ENCODE data around the gene PTPRU.
A peak's percentile ranks its signal among the peaks of the same experiment; 100 is the strongest.

The PTPRU gene

DNA sequence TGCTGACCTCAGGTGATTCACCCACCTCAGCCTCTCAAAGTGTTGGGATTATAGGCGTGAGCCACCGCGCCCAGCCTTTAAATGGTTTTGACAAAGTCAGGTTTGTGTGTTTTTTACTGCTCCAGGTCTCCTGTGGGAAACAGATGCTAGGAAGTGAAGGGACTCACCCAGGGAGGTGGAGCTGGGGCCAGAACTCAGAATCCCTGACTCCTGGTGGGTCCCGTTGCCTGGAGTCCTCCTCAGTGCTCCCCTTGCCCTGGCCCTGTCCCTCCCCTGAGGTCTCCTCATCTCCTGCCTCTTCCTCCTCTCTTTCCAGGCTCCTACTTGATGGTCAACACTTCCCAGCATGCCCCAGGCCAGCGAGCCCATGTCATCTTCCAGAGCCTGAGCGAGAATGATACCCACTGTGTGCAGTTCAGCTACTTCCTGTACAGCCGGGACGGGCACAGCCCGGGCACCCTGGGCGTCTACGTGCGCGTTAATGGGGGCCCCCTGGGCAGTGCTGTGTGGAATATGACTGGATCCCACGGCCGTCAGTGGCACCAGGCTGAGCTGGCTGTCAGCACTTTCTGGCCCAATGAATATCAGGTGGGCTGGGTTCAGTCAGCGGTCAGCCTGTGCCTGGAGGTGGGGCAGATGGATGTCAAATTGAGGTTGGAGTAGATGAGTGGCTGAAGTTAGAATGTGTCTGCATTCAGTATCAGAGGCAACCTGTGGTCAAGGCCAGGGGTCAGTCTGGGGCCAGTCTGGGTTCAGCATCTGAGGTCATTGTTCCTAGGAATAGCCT is 22.1 kb downstream of the PTPRU start:
- Histone ChIP-seq H3K4me3 (ENCODE audit: low read depth in 1 of 2, low read length in 2 of 2) (no peak overlapping the region), H3K27ac (ENCODE audit: low read depth, low read length) (no peak overlapping the region), H3K27me3 (ENCODE audit: control insufficient read depth in 1 of 2, insufficient read depth in 2 of 2, low read length in 2 of 2) (peaks cover 9 to 19% of the 10 kb centered on the region in 2 donors), H3K9me3 (ENCODE audit: low read length) (no peaks in the 10 kb centered on the region), H3K4me1 (ENCODE audit: insufficient read depth, low read length) (peaks cover 3% of the 10 kb centered on the region), H3K9ac (ENCODE audit: low read length) (no peak overlapping the region), H3K36me3 (ENCODE audit: insufficient read depth, low read length) (no peaks in the 10 kb centered on the region)

DNA sequence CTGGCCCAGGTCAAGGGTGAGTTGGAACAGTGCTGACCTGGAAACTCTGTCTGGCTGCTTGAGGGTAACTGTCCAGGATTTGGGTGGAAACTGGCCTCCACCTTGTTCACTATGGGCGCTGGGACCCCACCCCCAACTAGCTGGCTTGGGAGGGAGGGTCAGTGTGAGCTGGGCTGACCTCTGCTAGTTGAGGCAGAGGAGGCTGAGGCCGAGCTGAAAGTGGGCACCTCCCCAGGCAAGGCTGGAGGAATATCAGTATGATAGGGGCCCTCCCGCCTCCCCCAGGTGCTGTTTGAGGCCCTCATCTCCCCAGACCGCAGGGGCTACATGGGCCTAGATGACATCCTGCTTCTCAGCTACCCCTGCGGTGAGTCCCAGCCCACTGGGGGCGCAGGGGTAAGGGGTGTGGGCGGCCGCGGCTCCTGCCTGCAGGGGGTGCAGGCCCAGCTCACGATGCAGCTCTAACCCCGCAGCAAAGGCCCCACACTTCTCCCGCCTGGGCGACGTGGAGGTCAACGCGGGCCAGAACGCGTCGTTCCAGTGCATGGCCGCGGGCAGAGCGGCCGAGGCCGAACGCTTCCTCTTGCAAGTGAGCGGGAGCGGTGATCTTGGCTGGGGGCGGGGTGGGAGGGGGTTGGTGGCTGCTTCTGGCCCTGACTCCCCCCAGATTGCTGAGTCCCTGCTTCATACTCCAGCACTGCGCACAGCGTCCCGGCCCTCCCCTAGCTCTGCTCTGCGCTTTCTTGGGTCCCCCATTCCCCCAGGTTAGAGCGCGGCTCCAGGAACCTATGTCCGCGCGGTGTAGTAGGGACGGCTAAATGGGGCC is 22.9 kb downstream of the PTPRU start:
- peaks cover 3% of the 10 kb centered on the region for H3K4me1 ChIP-seq (ENCODE audit: insufficient read depth, low read length)
- H3K27ac ChIP-seq (ENCODE audit: low read depth, low read length): no peak overlapping the region
- H3K9ac ChIP-seq (ENCODE audit: low read length): no peak overlapping the region

DNA sequence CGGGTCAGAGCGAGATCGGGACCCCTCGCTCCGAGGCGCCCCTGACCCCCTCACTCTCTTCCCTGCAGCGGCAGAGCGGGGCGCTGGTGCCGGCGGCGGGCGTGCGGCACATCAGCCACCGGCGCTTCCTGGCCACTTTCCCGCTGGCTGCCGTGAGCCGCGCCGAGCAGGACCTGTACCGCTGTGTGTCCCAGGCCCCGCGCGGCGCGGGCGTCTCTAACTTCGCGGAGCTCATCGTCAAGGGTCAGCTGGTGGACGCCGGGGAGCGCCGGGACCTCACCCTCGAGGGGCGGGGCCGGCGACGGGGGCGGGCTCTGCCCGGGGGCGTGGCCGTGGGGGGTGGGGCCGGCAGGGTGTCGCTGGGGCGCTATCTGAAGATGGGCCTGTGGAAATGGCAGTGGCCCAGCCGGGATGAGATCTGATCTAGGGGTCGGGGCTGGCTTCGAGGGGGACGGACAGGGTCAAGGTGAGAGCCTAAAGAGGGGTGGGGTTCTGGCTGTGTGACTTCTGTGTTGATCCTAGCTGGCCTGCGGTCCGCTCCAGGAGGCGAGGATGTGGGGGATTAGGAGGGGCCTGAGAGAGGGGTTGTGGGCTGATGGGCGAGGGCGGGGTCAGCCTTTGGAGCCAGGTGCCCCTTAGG is 23.6 kb downstream of the PTPRU start:
- Histone ChIP-seq H3K4me3 (ENCODE audit: low read depth in 1 of 2, low read length in 2 of 2) (peak overlapping the region; percentile 32 to 57), H3K9ac (ENCODE audit: low read length) (no peak overlapping the region)

More for the DNA sequence above, 22.9 kb downstream of the PTPRU start:
- no peaks in the 10 kb centered on the region for H3K36me3 ChIP-seq (ENCODE audit: insufficient read depth, low read length)
- no peaks in the 10 kb centered on the region for H3K9me3 ChIP-seq (ENCODE audit: low read length)
- H3K4me3 ChIP-seq (ENCODE audit: low read depth in 1 of 2, low read length in 2 of 2): peak overlapping the region in 1 of 2 donors; percentile 57
- peaks cover 9 to 19% of the 10 kb centered on the region in 2 donors for H3K27me3 ChIP-seq (ENCODE audit: control insufficient read depth in 1 of 2, insufficient read depth in 2 of 2, low read length in 2 of 2)

DNA sequence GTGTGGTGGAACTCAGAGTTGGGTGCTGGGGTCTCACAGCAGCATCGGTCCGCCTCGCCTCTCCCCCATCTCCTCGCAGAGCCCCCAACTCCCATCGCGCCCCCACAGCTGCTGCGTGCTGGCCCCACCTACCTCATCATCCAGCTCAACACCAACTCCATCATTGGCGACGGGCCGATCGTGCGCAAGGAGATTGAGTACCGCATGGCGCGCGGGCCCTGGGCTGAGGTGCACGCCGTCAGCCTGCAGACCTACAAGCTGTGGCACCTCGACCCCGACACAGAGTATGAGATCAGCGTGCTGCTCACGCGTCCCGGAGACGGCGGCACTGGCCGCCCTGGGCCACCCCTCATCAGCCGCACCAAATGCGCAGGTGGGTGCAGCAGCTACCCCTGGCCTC is 24.2 kb downstream of the PTPRU start:
- Histone ChIP-seq H3K27me3 (ENCODE audit: control insufficient read depth in 1 of 2, insufficient read depth in 2 of 2, low read length in 2 of 2) (peaks cover 9 to 19% of the 10 kb centered on the region in 2 donors), H3K9me3 (ENCODE audit: low read length) (no peaks in the 10 kb centered on the region), H3K9ac (ENCODE audit: low read length) (no peak overlapping the region), H3K36me3 (ENCODE audit: insufficient read depth, low read length) (no peaks in the 10 kb centered on the region), H3K27ac (ENCODE audit: low read depth, low read length) (no peak overlapping the region), H3K4me1 (ENCODE audit: insufficient read depth, low read length) (peaks cover 3% of the 10 kb centered on the region), H3K4me3 (ENCODE audit: low read depth in 1 of 2, low read length in 2 of 2) (peak overlapping the region in 1 of 2 donors; percentile 32)

More for the DNA sequence above, 23.6 kb downstream of the PTPRU start:
- H3K4me1 ChIP-seq (ENCODE audit: insufficient read depth, low read length): peaks cover 3% of the 10 kb centered on the region
- peaks cover 9 to 19% of the 10 kb centered on the region in 2 donors for H3K27me3 ChIP-seq (ENCODE audit: control insufficient read depth in 1 of 2, insufficient read depth in 2 of 2, low read length in 2 of 2)
- H3K9me3 ChIP-seq (ENCODE audit: low read length): no peaks in the 10 kb centered on the region
- H3K36me3 ChIP-seq (ENCODE audit: insufficient read depth, low read length): no peaks in the 10 kb centered on the region
- H3K27ac ChIP-seq (ENCODE audit: low read depth, low read length): no peak overlapping the region

DNA sequence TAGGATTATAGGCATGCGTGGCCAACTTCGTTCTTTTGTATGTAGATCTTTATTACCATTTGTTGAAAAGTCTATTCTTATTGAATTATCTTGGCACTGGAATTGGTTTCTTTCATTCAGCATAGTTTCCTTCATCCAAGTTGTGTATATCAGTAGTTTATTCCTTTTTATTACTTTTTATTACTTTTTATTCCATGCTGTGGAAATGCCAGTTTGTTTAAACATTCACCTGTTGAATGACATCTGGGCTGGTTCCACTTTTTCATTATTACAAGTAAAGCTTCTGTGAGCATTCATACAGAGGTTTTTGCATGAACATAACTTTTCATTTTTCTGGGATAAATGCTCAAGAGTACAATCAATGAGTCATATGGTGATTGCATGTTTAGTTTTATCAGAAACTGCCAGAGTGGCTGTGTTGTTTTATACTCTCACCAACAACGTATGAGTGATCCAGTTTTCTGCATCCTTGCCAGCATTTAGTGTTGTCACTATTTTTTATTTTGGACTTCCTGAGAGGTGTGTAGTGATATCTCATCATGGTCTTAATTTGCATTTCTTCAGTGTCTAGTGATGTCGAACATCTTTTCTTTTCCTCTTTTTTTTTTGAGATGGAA is 28.6 kb downstream of the PTPRU start:
- no peaks in the 10 kb centered on the region for H3K36me3 ChIP-seq (ENCODE audit: insufficient read depth, low read length)
- no peaks in the 10 kb centered on the region for H3K4me1 ChIP-seq (ENCODE audit: insufficient read depth, low read length)
- H3K27me3 ChIP-seq (ENCODE audit: control insufficient read depth in 1 of 2, insufficient read depth in 2 of 2, low read length in 2 of 2): peaks cover 0 to 9% of the 10 kb centered on the region in 2 donors
- H3K4me3 ChIP-seq (ENCODE audit: low read depth in 1 of 2, low read length in 2 of 2): no peak overlapping the region
- H3K9me3 ChIP-seq (ENCODE audit: low read length): no peaks in the 10 kb centered on the region
- no peak overlapping the region for H3K27ac ChIP-seq (ENCODE audit: low read depth, low read length)
- no peak overlapping the region for H3K9ac ChIP-seq (ENCODE audit: low read length)

DNA sequence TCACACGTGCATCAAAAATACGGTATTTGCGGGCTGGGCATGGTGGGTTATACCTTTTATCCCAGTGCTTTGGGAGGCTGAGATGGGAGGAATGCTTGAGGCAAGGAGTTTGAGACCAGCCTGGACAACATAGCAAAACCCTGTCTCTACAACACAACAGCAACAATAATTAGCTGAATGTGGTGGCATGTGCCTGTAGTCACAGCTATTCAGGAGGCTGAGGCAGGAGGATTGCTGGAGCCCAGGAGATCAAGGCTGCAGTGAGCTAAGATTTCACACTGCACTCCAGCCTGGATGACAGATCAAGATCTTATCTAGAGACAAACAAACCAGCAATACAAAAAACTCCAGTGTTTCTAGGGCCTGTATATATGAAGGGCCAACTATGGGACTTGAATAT is 30.6 kb downstream of the PTPRU start:
- no peak overlapping the region for H3K27ac ChIP-seq (ENCODE audit: low read depth, low read length)
- H3K36me3 ChIP-seq (ENCODE audit: insufficient read depth, low read length): no peaks in the 10 kb centered on the region
- H3K9me3 ChIP-seq (ENCODE audit: low read length): no peaks in the 10 kb centered on the region
- H3K9ac ChIP-seq (ENCODE audit: low read length): no peak overlapping the region
- no peak overlapping the region for H3K4me3 ChIP-seq (ENCODE audit: low read depth in 1 of 2, low read length in 2 of 2)
- H3K27me3 ChIP-seq (ENCODE audit: control insufficient read depth in 1 of 2, insufficient read depth in 2 of 2, low read length in 2 of 2): peaks cover 0 to 4% of the 10 kb centered on the region in 2 donors
- peaks cover 13% of the 10 kb centered on the region for H3K4me1 ChIP-seq (ENCODE audit: insufficient read depth, low read length)

DNA sequence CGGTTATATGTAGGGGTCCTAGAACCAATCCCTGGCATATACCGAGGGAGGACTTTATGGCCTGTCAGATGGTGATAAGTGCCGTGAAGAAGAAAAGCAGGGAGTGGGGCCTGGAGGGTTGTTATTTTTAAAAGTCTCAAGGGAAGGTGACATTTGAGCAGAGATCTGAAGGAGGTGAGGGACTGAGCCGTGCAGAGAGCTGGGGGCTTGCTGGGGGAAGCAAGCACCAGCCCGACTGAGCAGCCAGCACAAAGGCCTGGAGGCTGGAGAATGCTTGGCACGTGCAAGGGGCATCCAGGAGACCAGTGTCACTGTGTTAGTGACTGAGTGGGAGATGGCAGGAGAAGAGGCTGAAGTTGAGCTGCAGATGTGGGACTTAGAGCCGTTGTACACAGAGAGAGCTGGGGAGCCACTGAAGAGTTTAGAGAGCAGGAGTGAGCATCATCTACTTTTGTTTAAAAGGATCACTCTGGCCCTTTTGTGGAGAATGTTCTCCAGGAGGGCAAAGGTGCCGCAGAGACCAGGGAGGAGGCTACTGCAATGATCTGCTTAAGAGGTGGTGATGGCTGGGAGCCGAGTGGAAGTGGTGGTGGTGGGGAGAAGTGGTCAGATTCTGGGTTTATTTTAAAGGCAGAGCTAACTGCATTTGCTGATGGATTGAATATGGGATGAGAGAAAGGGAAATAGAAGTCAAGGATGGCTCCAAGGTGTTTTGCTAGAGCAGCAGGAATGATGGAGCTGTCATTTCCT is 31.2 kb downstream of the PTPRU start:
- H3K9me3 ChIP-seq (ENCODE audit: low read length): no peaks in the 10 kb centered on the region
- peaks cover 13% of the 10 kb centered on the region for H3K4me1 ChIP-seq (ENCODE audit: insufficient read depth, low read length)
- no peak overlapping the region for H3K4me3 ChIP-seq (ENCODE audit: low read depth in 1 of 2, low read length in 2 of 2)
- peaks cover 0 to 4% of the 10 kb centered on the region in 2 donors for H3K27me3 ChIP-seq (ENCODE audit: control insufficient read depth in 1 of 2, insufficient read depth in 2 of 2, low read length in 2 of 2)
- no peak overlapping the region for H3K9ac ChIP-seq (ENCODE audit: low read length)
- no peaks in the 10 kb centered on the region for H3K36me3 ChIP-seq (ENCODE audit: insufficient read depth, low read length)
- no peak overlapping the region for H3K27ac ChIP-seq (ENCODE audit: low read depth, low read length)

DNA sequence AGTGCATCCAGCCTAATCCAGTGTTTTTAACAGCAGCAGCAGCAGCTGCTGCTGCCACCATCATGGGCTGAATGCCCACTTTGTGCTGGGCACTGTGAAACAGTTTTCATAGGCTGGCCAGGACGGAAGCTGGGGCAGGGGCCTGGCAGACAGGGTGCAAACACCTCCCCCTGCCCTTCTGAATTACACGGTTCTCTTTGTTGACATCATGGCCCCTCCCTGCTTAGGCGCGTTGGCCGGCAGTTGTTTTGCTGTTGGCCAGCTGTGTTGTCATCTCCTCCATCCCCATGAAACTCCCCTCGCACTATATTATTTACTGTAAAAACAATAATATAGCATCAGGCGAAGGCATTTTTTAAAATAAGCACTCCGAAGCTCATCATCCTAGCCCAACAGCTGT is 33.1 kb downstream of the PTPRU start:
- H3K9me3 ChIP-seq (ENCODE audit: low read length): no peaks in the 10 kb centered on the region
- H3K27me3 ChIP-seq (ENCODE audit: control insufficient read depth in 1 of 2, insufficient read depth in 2 of 2, low read length in 2 of 2): peaks cover 0 to 4% of the 10 kb centered on the region in 2 donors
- no peak overlapping the region for H3K9ac ChIP-seq (ENCODE audit: low read length)
- no peaks in the 10 kb centered on the region for H3K36me3 ChIP-seq (ENCODE audit: insufficient read depth, low read length)
- peaks cover 13% of the 10 kb centered on the region for H3K4me1 ChIP-seq (ENCODE audit: insufficient read depth, low read length)
- H3K4me3 ChIP-seq (ENCODE audit: low read depth in 1 of 2, low read length in 2 of 2): no peak overlapping the region
- H3K27ac ChIP-seq (ENCODE audit: low read depth, low read length): no peak overlapping the region

DNA sequence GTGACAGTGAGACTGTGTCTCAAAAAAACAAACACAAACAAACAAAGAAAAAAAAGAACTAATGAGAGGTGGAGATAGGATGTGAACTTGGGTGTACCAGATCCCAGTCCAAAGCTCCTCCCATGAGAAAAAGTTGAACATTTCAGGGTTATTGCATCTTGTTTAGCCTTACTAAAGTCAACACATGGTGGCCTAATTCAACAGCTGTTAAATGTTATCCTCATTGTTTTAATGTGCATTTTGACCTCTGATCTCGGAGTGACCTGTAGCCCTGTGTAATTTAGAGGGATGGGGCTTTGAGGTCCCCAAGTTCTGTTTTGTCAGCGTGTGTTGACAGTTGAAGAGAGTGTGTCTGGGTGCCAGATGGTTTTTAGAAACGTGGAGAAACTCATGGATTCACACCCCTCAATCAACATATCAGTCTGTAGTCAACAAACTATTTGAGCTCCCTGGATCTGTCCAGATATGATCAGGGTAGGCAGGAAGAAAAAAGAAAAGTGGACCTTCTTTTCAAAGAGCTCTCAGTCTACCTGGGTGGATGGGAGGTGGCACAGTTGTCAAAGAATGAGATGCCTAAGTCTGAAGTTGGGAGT is 34.7 kb downstream of the PTPRU start:
- no peaks in the 10 kb centered on the region for H3K9me3 ChIP-seq (ENCODE audit: low read length)
- H3K4me3 ChIP-seq (ENCODE audit: low read depth in 1 of 2, low read length in 2 of 2): no peak overlapping the region
- H3K36me3 ChIP-seq (ENCODE audit: insufficient read depth, low read length): no peaks in the 10 kb centered on the region
- no peak overlapping the region for H3K9ac ChIP-seq (ENCODE audit: low read length)
- peaks cover 13% of the 10 kb centered on the region for H3K4me1 ChIP-seq (ENCODE audit: insufficient read depth, low read length)
- H3K27ac ChIP-seq (ENCODE audit: low read depth, low read length): no peak overlapping the region
- H3K27me3 ChIP-seq (ENCODE audit: control insufficient read depth in 1 of 2, insufficient read depth in 2 of 2, low read length in 2 of 2): peaks cover 0 to 4% of the 10 kb centered on the region in 2 donors

DNA sequence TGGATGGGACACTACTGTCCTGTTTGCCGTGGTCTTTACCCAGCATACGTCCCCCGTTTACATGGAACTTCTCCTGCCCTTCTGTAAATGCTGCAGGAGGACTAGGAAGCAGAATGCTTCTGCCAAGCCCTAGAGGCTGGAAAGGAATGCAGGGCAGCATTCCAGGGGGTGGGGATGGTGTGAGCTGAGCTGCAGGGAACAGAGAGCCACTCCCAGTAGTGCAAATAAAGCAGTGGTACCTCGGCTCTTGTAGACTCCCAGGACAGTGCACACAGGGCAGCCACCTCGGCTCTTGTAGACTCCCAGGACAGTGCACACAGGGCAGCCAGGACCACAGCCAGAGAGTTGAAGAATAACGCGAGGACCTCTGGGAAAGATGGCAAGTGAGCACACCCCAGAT is 35.4 kb downstream of the PTPRU start:
- no peaks in the 10 kb centered on the region for H3K36me3 ChIP-seq (ENCODE audit: insufficient read depth, low read length)
- no peaks in the 10 kb centered on the region for H3K9me3 ChIP-seq (ENCODE audit: low read length)
- no peak overlapping the region for H3K27ac ChIP-seq (ENCODE audit: low read depth, low read length)
- H3K4me3 ChIP-seq (ENCODE audit: low read depth in 1 of 2, low read length in 2 of 2): no peak overlapping the region
- H3K4me1 ChIP-seq (ENCODE audit: insufficient read depth, low read length): peaks cover 13% of the 10 kb centered on the region
- H3K27me3 ChIP-seq (ENCODE audit: control insufficient read depth in 1 of 2, insufficient read depth in 2 of 2, low read length in 2 of 2): peaks cover 0 to 4% of the 10 kb centered on the region in 2 donors
- no peak overlapping the region for H3K9ac ChIP-seq (ENCODE audit: low read length)
